Stimulated activated CD4-positive, alpha-beta T cell treated with anti-CD3 and anti-CD28 coated beads, Interleukin-1b, Interleukin-23, amount 100 ng/mL, for 48 hours (primary cell): Measurements from ENCODE around the gene LRBA.
"Not testable (repeated sequence)": the region's sequence is repeated elsewhere in the genome, so short reads cannot be mapped to it uniquely, and the experiment has no call there.

Experiments
- DNase-seq: peaks from one replicate; pipeline ENCODE4 v3.0.0-alpha.2; 2020

Gene LRBA

DNA sequence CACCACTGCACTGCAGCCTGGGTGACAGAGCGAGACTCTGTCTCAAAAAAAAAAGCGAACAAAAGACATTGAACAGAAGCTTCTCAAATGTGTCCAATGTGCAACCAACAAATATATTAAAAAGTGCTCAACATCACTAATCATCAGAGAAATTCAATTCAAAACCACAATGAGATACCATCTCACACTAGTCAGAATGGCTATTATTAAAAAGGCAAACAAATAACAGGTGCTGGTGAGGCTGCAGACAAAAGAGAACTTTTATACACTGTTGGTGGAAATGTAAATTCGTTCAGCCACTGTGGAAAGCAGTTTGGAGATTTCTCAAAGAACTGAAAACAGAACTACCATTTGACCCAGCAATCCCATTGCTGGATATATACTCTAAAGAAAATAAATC, 477.2 kb downstream of the LRBA start:
- DNase-seq: not testable (repeated sequence)

DNA sequence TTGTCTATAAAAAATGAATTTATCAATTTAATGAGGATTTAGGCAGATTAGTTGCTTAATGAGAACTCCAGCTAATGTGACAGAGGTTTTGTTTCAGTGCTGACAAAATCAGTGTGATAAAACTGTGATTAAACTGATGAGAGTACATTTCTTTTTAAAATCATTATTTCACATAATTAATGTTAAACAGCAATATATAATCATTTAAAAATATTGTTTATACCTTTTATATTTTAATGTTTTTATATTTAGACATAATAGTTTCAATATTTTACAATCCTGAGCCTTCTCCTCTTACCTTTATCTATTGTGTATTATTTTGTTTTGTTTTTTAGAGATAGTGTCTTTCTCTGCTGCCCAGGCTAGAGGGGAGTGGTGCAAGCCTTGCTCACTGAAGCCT, 480.3 kb downstream of the LRBA start:
- DNase-seq: no peak

DNA sequence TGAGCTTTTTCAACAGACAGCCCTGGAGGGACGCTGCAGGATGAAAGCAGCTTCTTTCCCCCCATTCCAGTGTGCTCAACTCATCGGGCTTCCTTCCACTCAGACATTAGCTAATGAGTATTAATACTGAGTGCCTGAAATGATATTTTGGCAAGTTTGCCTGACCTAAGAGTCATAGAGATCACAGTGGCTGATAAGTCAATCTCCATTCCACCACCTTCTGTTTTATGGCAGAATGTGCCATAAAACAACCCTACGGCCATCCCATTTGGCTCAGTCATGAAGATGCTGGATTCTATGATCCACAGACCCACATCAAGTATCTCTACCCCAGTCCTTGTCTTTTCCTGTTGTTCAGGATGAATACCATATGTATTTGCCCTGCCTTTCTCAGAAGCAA, 481.4 kb downstream of the LRBA start:
- DNase-seq: no peak

DNA sequence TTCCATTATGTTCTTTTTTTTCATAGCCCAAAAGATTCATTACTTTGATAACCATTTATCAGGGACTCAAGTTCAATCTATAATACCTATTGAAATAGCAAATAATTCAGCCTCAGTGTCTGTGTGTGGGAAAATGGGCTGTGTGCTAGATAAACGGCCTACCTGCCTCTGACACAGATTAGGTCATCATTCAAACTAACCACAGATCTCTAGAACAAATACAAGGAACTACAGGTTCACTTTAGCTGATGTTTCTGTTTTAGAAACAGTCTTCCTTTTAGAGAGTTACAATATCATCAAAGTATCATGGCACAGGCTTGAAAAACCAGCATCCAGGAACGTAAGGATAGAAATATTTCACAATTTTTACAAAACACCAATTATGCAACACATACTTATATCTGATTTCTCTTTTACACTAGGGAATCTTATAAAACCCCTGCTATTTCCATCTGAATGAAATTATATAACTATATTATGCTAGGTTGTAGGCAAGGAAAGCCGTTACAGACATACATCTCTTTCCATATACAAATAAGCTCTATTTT, 489.7 kb downstream of the LRBA start:
- no peak for DNase-seq

DNA sequence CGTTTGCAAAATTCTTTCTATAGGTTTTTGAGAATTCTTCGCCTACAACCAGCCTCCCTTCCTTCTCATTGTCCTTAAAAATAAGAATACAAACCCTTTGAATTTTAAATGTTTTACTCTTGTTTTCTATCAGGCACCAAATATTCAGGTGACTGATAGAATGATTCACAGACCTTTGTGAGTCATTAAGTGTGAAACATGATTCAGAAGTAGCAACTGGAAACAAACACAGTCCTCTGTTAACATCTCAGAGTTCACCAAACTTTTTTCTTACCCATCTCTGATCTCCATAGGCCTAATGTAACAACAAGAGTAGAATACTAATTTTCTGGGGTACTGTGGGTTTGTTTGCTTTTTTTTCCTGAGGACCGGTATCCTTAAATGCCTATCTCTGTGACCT, 496.5 kb downstream of the LRBA start:
- DNase-seq: no peak

DNA sequence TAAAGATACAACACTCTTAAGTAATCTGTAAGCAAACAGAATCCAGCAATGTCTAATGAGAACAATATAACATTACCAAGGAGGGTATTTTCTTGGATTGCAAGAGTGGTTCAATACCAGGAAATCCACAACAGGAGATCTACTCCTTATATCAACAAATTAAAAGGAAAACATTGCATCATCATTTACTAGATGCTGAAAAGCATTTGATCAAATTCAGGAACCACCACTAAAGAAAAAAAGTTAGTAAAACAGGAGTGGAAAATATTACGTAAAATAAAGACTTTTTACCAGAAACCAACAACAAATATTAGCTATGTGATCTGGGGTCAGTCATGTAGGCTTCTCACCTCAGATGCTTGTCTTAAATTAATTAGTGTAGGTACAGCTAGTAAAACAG, 499.9 kb downstream of the LRBA start:
- no peak for DNase-seq

DNA sequence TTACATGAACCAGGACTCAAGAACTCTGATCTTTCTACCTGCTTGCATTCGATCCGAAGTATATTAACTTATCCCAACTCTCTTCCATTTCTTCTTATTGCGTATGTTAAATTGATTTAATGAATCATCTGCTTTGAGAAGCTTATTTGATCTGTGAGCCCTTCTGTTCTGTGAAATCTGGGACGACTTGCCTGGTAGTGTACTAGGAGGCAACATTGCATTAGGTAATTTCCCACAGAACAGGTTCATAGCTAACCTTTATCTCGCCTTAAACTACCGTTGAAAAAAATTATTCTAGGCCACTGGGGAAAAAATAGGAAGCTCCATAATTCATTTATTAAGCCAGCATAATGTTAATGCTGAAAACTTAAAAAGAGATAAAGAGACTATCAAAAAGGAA, 500.4 kb downstream of the LRBA start:
- no peak for DNase-seq

DNA sequence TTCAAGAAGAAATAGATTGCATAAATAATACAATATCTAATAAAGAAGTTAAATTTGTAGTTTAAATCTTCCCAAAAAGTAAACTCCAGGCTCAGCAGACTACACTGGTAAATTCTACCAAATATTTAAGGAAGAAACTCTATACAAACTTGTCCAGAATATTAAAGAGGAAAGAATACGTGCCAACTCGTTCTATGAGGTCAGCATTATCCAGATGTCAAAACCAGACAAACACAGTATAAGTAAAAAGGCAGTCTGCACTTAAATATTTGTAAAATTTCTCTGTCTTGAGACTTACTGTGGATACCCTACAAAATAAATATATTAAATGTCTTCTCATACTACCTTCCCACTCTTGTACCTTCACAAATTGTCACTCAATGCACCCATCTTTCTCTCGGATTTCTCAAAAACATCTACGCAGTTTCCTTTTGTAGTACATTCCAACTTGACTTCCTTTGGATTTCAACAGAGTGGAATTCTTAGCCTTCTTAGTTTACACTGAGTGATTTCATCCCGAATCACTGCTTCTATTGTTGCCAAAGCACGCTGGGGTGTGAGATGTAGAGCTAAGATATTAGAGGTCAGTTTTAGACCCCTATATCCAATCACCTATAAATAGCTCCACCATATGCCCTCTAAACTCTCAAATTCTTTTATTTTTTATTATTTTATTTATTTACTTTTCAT, 504.8 kb downstream of the LRBA start:
- DNase-seq: no peak

DNA sequence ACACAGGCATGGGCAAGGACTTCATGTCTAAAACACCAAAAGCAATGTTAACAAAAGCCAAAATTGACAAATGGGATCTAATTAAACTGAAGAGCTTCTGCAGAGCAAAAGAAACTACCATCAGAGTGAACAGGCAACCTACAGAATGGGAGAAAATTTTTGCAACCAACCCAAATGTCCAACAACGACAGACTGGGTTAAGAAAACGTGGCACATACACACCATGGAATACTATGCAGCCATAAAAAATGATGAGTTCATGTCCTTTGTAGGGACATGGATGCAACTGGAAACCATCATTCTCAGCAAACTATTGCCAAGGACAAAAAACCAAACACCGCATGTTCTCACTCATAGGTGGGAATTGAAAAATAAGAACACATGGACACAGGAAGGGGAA, 507.4 kb downstream of the LRBA start:
- not testable (repeated sequence) for DNase-seq

DNA sequence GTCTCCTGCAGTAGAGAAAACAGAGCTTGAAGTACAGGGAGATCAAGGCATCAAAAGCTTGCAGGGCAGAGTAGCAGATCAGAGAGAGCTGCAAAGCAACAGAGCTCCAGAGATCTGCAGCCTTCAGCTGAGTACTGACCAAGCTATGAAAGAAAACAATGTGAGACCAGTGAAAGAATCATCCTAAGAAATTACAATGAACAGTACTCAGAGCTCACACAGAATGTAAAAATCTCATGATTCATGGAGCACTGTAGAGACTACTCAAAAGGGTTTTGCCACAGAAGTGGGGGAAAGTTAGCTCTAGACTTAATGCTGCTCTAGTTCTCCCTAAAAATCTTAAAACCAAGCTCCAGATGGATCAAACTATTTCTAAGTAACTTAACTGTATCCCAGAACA, 513.1 kb downstream of the LRBA start:
- DNase-seq: no peak

DNA sequence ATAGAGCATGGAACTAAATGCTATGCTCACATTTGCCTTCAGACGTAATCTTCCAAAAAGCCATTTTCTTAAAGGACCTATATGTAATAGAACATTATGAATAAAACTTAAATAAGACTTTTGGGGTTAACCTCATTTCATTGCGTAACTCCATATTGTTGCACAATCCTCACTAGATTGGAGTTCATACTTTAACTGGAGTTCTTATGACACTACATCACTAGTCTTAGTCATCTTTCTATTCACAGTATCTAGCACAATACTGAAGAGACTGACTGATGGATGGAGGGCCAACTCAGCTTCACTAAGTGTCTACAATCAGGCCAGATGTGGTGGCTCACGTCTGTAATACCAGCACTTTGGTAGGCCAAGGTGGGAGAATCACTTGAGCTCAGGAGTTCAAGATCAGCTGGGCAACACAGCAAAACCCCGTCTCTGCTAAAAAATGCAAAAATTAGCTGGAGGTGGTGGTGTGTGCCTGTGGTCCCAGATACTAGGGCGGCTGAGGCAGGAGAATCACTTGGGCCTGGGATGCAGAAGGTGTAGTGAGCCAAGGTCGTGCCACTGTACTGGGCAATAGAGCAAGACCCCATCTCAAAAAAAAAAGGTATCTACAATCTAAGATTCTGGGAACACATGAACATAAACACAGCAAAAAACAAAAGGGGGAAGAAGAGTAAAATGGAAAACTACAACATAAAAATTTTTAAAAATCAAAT, 513.9 kb downstream of the LRBA start:
- DNase-seq: no peak

DNA sequence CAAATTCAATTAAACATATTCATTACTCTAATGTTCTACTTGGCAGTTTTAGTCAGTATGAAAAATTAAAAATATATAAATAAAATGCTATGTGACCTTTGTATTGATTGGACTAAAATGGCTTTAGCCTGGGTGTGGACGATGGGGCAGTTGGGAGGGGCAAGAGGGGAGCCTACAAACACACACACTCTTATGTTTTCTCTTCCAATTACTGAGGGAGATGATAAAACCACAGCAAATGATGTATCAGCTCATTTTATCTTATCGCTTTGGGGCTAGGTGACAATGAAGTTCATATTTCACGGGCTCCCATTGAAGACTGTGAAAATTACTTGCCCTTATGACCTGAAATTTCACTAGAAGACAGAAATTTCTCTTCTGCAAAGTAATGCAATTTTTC, 517.5 kb downstream of the LRBA start:
- no peak for DNase-seq

DNA sequence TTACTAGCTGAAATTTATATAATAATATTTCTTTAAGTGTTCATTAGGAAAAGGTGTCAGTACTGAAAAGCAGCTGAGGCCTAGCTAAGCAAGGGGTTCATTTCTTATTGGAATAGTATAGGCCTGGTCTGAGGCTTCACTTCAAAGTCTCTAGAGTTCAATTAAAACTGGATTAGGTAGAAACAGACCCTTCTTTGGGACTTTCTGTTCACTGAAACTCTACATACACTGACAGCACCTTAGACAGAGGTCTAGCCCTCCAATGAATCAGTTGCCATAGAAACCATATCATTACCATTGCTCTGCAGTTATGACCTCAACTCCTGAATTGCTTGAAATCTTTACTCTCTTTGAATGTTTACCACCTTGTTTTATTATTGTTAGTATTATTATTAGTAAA, 519.5 kb downstream of the LRBA start:
- DNase-seq: no peak

DNA sequence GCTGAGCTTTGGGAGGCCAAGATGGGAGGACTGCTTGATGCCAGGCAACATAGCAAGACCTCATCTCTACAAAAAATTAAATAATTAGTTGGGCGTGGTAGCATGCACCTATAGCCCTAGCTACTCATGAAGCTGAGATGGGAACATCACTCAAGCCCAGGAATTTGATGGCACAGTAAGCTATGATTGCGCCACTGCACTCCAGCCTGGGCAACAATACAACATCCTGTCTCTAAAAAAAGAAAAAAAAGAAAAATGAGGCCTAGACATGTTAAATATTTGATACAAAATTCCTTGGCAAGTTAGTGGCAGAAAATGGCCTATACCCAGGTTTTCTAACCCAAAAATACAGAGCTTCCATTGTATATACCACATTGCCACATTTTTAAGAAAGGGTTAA, 521.2 kb downstream of the LRBA start:
- DNase-seq: no peak

DNA sequence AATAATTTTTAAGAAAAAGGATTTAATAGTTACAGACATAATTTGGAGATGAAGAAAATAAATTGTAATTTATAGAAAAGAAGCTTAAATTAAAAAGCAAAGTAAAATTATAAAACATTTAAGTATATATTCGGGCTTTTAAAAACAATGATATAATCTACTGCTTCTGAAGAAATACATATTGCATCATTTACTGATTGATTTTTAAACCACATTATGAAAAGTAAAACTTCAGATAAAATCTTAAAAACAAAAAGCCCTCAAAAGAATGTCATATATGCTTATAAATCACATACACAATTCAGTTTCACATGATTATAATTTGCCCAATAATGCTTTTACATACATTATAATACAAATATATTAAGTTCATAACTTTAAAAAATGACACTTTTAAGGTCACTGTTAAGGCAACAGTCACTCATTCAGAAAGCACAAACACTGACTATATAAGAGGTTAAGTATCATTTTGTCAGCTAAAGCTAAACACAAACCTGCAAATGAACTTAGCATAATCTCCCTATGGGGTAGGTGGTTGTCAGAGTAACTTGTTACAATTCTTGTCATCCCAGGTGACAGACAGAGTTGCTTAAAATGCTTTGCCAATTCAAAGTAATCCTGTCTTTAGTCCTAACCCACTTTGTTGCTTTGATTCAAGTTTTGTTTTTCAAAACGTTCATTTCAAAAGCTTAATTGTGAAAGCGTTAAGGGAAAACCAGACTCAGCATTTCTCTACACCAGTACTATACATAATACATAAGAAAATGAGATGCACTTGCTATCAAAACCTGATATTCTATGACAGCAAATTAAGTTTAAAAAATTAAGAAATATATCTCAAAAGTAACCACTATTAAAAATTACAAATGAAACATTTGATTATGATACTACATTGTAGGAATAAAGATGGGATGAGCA, 523.7 kb downstream of the LRBA start:
- no peak for DNase-seq

DNA sequence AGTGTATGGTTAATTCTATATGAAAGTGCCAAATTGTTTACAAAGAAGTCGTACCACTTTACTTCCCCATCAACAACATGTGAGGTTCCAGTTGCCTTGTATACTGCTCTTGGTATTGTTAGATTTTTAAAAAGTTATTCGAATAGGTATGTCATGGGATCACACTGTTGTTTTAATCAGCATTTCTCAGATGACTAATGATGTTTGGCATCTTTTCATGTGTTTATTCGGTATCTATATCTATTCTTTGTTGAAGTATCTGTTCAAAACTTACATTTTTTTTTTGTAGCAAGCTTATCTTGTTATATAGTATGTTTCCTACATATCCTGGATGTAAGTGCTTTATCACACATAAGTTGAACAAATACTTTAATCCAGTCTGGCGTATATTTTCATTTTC, 532.5 kb downstream of the LRBA start:
- DNase-seq: no peak

DNA sequence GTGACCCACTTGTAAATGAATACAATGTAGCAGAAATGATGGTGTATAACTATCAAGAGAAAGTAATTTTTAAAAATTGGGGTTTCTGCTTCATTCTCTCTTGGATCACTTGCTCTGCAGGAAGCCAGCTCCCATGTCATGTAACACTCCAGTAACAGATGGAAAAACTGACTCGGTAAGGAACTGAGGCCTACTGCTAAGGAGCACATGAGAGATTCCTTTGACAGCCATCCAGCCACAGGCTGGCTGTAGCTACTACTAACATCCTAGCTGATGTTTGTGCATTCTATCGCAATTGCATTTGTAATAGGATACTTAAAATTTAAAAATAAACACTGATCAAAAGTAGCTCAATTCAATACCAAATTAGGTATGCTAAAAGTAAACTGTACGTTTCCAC, 535.4 kb downstream of the LRBA start:
- DNase-seq: no peak

DNA sequence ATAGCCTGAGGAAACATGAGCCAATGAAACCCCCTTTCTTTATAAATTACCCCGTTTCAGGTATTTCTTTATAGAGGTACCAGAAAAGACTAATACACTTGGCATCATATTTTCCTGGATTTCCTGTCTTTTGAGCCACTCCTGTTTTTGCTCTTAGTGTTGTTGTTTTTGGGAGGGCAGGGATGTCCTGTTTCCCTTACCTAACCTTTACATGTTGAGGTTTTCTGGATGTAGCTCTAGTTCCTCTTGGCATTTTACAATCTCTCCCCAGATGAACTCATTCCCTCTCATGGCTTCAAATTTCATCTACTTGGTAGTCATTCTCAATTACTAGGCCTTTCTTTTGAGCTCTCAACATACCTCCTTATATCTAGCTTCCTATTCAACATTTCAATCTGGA, 537.2 kb downstream of the LRBA start:
- DNase-seq: no peak

DNA sequence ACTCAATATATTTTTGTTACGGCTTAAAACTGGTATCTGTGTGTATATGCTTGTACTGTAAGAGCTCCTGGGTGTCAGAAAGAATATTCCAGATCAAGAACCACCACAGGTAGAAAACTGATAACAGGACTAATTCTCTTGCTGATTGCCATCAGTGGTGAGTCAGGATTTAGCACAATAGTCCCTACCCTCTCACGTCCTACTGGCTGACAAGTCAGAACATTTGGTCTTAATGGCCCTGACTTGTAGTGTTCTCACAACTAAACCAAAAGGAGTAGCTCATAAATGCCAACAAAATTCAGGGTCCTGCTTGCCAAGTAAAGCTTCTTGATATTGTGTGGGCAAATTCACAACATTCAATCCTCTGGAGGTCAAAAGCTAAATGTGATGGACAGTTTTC, 538.3 kb downstream of the LRBA start:
- DNase-seq: no peak

DNA sequence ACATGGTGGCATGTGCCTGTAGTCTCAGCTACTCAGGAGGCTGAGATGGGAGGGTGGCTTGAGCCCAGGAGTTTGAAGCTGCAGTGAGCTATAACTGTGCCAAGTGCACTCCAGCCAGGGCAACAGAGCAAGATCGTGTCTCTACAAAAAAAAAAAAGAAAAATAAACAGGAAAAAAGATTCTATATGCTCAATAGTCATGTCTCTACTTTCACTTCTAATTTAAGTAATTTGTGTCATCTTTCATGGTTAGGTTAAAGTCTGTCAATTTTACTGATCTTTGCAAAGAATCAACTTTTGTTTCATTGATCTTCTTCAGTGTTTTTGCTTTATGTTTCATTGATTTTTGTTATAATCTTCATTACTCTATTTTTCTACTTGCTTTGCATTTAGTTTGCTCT, 539.3 kb downstream of the LRBA start:
- no peak for DNase-seq

DNA sequence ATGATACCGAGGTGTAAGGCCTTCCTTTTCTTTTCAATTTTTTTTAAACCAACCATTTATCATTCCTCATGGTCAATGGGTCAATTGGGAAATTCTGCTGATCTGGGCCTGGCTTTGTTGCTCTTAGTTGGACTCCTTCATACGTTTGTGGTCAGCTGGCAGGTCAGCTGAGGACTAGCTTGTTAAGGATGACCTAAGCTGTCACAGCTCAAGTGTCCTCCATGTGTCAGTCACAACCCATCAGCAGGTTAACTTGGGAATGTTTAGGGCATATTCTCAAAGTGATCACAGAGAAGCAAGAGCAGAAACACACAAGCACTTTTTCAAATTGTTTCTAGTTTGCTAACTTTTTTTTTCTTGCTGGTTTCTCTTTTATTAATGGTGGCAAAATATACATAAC, 550.6 kb downstream of the LRBA start:
- DNase-seq: no peak

DNA sequence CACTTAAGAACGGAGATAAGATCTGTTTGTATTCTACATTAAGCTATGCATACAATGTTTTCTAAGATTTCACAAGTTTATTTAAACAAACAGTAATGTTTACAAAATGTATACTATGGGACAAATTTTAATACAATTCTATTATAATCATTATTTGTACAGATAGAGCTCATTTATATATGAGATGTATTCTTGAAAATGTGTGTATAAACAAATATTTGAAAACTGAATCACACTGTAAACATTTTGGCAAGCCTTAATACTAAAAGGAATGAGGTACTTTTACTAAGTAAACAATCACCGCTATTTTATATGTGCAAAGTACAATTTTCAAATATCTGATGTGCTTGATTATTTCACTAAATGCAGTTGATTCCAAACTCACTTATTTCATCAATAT, 552.3 kb downstream of the LRBA start:
- no peak for DNase-seq

DNA sequence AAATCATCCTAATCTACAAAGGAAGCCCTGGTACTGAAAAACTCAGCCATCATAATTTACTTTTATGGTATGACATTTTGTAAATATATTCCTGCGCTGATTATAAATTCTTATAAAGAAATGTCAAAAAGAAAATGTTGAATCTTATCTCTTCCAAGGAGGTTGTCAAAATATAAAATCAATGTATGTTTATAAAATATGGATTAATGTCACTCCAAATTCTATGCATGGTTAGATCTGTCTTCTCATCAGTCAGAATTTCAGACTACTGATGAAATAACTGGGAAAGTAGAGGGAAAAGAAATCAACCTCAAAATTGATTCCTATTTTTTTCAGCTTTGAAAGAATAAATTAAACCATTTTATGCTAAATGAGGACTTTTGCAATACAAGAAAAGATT, 553.1 kb downstream of the LRBA start:
- no peak for DNase-seq

DNA sequence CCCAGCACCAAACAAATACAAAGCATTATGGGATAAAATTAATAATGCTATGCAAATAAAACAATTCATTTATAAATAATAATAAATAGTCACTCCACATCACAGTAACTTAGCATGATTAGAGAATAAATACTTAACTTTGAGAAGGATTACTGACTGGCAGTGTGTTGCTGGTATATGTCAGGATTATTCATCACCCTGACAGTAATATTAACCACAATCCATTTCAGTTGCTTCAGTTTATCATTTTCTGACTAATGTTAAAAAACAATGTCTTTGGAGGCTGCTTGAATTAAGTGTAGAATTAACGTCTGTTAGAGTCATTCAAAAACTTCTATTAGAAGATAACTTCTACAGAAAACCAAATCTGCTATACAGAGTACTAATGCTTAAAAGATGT, 557.3 kb downstream of the LRBA start:
- no peak for DNase-seq
